Spinal cord (tissue), 10 donors: ENCODE data around the gene TRABD2B. TPM values are rescaled to one million over a fixed set of nuclear protein-coding genes. Genes with fewer than 3 reads are reported as not detected.

Experiments
- DNase-seq, 6 donors: peaks; one replicate each; pipeline versions ENCODE4 v3.0.0 to v3.0.0-alpha.2; 2013 to 2015; ENCODE audit warnings: low spot score in 6 of 6, low read depth in 4 of 6
- H3K27ac ChIP-seq: one replicate; pipeline ENCODE4 v1.5.1; 2013; ENCODE audit warnings: low read depth, low read length, control low read depth
- H3K27me3 ChIP-seq: one replicate; pipeline ENCODE4 v1.6.1; 2013; ENCODE audit warnings: low read length; ENCODE audit not compliant: control insufficient read depth, insufficient read depth
- H3K36me3 ChIP-seq: one replicate; pipeline ENCODE4 v1.6.1; 2013; ENCODE audit warnings: low read length; ENCODE audit not compliant: control insufficient read depth, insufficient read depth
- H3K4me1 ChIP-seq: one replicate; pipeline ENCODE4 v1.6.1; 2013; ENCODE audit warnings: low read length; ENCODE audit not compliant: control insufficient read depth, insufficient read depth
- H3K4me3 ChIP-seq: one replicate; pipeline ENCODE4 v1.5.1; 2013; ENCODE audit warnings: low read depth, low read length, control low read depth
- H3K9me3 ChIP-seq: one replicate; pipeline ENCODE4 v1.6.1; 2013; ENCODE audit warnings: low read length; ENCODE audit not compliant: control insufficient read depth, insufficient read depth
- WGBS: methylation state at CpG from one replicate; pipeline ENCODE4 v1.1.5; 2013; ENCODE audit warnings: missing lambda C conversion rate; ENCODE audit not compliant: insufficient coverage; 5-methylcytosine and 5-hydroxymethylcytosine counted together
- polyA plus RNA-seq, 2 donors: library from polyadenylated mRNA; unstranded; fragments of 120-200 nt; gene quantifications; one replicate each; pipeline ENCODE4 v1.2.1, GENCODE V29; 2013; ENCODE audit not compliant: insufficient read length in 2 of 2
- total RNA-seq, 2 donors: library from RNA; depleted of rRNA in 1 of 2; stranded (reverse); fragments of 120-200 nt in 1 of 2; fragments of >200 nt in 1 of 2; gene quantifications; one replicate each; pipeline versions ENCODE4 v1.2.3 to v1.2.4, GENCODE V29; 2013 to 2014
- donor health status: healthy.

TRABD2B gene
- total and polyA plus RNA-seq, 4 donors = 0.89 to 3.1 (median 1.6) TPM

GRCh38 chr1:47782414-47783166 lies 214.6 kb downstream of the TRABD2B start:
- H3K4me3 ChIP-seq = no peak overlapping the region
- H3K27ac ChIP-seq = peak overlapping the region; percentile 44
- WGBS = 63% methylated on average over 6 of the region's 9 CpGs

GRCh38 chr1:47781171-47781959 lies 215.8 kb downstream of the TRABD2B start:
- 85% methylated on average over 22 of the region's 22 CpGs for WGBS
- Histone ChIP-seq H3K27me3 (no peaks in the 10 kb centered on the region), H3K4me3 (no peak overlapping the region), H3K9me3 (no peaks in the 10 kb centered on the region), H3K36me3 (no peaks in the 10 kb centered on the region), H3K4me1 (peaks cover 43% of the 10 kb centered on the region), H3K27ac (no peak overlapping the region)
- DNase-seq = peak in 1 of 6 donors; percentile 38

More at GRCh38 chr1:47782414-47783166, 214.6 kb downstream of the TRABD2B start:
- Histone ChIP-seq H3K36me3 (no peaks in the 10 kb centered on the region), H3K4me1 (peaks cover 37% of the 10 kb centered on the region), H3K27me3 (no peaks in the 10 kb centered on the region), H3K9me3 (no peaks in the 10 kb centered on the region)
- DNase-seq = peak in 1 of 6 donors; percentile 55

- Histone ChIP-seq H3K36me3 (no peaks in the 10 kb centered on the region), H3K27me3 (no peaks in the 10 kb centered on the region), H3K4me1 (peaks cover 38% of the 10 kb centered on the region), H3K4me3 (no peak overlapping the region), H3K27ac (no peak overlapping the region), H3K9me3 (no peaks in the 10 kb centered on the region)
- no peak for DNase-seq
- WGBS = 82% methylated on average over 8 of the region's 8 CpGs
These were observed 216.7 kb downstream of the TRABD2B start for GRCh38 chr1:47780469-47780995.

- no peak for DNase-seq
- 70% methylated on average over 3 of the region's 3 CpGs for WGBS
- H3K4me1 ChIP-seq = peaks cover 29% of the 10 kb centered on the region
- H3K27ac ChIP-seq = no peak overlapping the region
- H3K36me3 ChIP-seq = no peaks in the 10 kb centered on the region
- no peaks in the 10 kb centered on the region for H3K9me3 ChIP-seq
- H3K4me3 ChIP-seq = no peak overlapping the region
- no peaks in the 10 kb centered on the region for H3K27me3 ChIP-seq
These were observed 217.6 kb downstream of the TRABD2B start for GRCh38 chr1:47779613-47780012.

GRCh38 chr1:47778280-47778679 lies 218.9 kb downstream of the TRABD2B start:
- Histone ChIP-seq H3K27me3 (no peaks in the 10 kb centered on the region), H3K4me3 (no peak overlapping the region), H3K36me3 (no peaks in the 10 kb centered on the region), H3K9me3 (no peaks in the 10 kb centered on the region), H3K4me1 (peaks cover 24% of the 10 kb centered on the region), H3K27ac (no peak overlapping the region)
- DNase-seq = no peak
- WGBS = 92% methylated on average over 6 of the region's 6 CpGs

- no peaks in the 10 kb centered on the region for H3K36me3 ChIP-seq
- DNase-seq = no peak
- WGBS = 77% methylated on average over 6 of the region's 6 CpGs
- no peaks in the 10 kb centered on the region for H3K9me3 ChIP-seq
- H3K4me1 ChIP-seq = peaks cover 18% of the 10 kb centered on the region
- no peaks in the 10 kb centered on the region for H3K27me3 ChIP-seq
- H3K4me3 ChIP-seq = no peak overlapping the region
- no peak overlapping the region for H3K27ac ChIP-seq
These were observed 219.9 kb downstream of the TRABD2B start for GRCh38 chr1:47777322-47777721.

- peak in 2 of 6 donors; percentile 66 to 67 for DNase-seq
These were observed 220.5 kb downstream of the TRABD2B start for GRCh38 chr1:47776667-47777131.

GRCh38 chr1:47774986-47775834 lies 222.0 kb downstream of the TRABD2B start:
- no peaks in the 10 kb centered on the region for H3K9me3 ChIP-seq
- DNase-seq = no peak
- WGBS = 80% methylated on average over 22 of the region's 24 CpGs
- peaks cover 7% of the 10 kb centered on the region for H3K4me1 ChIP-seq
- H3K27me3 ChIP-seq = no peaks in the 10 kb centered on the region
- no peak overlapping the region for H3K27ac ChIP-seq
- H3K36me3 ChIP-seq = no peaks in the 10 kb centered on the region
- no peak overlapping the region for H3K4me3 ChIP-seq

More at GRCh38 chr1:47776667-47777131, 220.5 kb downstream of the TRABD2B start:
- 29% methylated on average over 7 of the region's 9 CpGs for WGBS
- Histone ChIP-seq H3K4me1 (peaks cover 18% of the 10 kb centered on the region), H3K9me3 (no peaks in the 10 kb centered on the region), H3K27ac (no peak overlapping the region), H3K27me3 (no peaks in the 10 kb centered on the region), H3K36me3 (no peaks in the 10 kb centered on the region), H3K4me3 (no peak overlapping the region)
